Measurements from ENCODE around the gene MBOAT2. TPM values are rescaled to one million over a fixed set of nuclear protein-coding genes. Genes with fewer than 3 reads are reported as not detected.
"Not testable (repeated sequence)": the region's sequence is repeated elsewhere in the genome, so short reads cannot be mapped to it uniquely, and the experiment has no call there.

Gene MBOAT2
- total RNA-seq, 2 donors from 2014 or later: 4.4 to 6.6 TPM

GRCh38 chr2:8983571-8983970 is 19.9 kb downstream of the MBOAT2 start:
- Mint-ChIP-seq H3K9me3 (no peaks in the 10 kb centered on the region), H3K36me3 (no peaks in the 10 kb centered on the region), H3K27ac (no peak overlapping the region)
- ATAC-seq (no peak), DNase-seq (ENCODE audit: low spot score in 2 of 2) (no peak)

- Mint-ChIP-seq H3K9me3 (no peaks in the 10 kb centered on the region), H3K27ac (no peak overlapping the region), H3K36me3 (no peaks in the 10 kb centered on the region)
- DNase-seq (ENCODE audit: low spot score in 2 of 2) (no peak), ATAC-seq (no peak)
Measured at GRCh38 chr2:8981876-8982275, 21.6 kb downstream of the MBOAT2 start.

- H3K9me3 Mint-ChIP-seq: no peaks in the 10 kb centered on the region
- H3K36me3 Mint-ChIP-seq: no peaks in the 10 kb centered on the region
- H3K27ac Mint-ChIP-seq: no peak overlapping the region
- DNase-seq (ENCODE audit: low spot score in 2 of 2): no peak
- no peak for ATAC-seq
Measured at GRCh38 chr2:8980096-8980495, 23.4 kb downstream of the MBOAT2 start.

- ATAC-seq: no peak
- H3K9me3 Mint-ChIP-seq: no peaks in the 10 kb centered on the region
- H3K27ac Mint-ChIP-seq: no peak overlapping the region
Measured at GRCh38 chr2:8977758-8978157, 25.7 kb downstream of the MBOAT2 start.

DNA sequence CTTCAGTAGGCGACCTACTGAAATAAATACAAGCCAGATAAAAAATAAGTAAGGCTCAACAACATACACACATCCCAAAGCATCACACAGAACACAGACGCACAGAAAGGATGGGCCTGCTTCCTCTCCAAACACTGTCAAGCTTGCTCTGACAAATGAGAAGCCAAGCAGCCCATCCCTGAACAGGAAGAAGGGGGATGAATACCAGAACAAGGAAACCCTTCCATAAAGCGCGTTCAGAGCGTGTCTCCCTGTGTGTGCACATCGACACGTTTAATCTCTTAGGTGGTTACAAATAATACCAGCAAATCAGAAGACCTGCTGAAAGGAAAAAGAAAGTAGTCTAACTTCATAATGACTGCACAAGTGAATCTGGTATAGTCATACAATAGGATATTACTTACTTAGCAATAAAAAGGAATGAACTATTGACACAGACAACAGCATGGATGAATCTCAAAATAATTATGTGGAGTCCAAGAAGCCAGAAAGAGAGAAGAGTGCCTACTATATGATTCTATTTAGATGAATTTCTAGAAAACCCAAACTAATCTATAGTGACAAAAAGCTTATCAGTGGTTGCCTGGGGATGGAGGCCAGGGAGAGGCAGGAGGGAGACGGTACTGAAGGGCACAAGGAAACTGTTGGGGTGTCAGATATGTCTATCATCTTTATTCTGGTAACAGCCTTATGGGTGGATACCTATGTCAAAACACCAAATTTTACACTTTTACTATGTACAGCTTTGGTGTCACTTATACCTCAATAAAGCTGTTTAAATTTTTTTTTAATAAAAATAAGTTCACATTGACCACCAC is 26.8 kb downstream of the MBOAT2 start:
- Mint-ChIP-seq H3K9me3 (no peaks in the 10 kb centered on the region), H3K36me3 (no peaks in the 10 kb centered on the region), H3K27ac (no peak overlapping the region)
- DNase-seq (ENCODE audit: low spot score in 2 of 2): no peak
- no peak for ATAC-seq

More at GRCh38 chr2:8977758-8978157, 25.7 kb downstream of the MBOAT2 start:
- DNase-seq (ENCODE audit: low spot score in 2 of 2): no peak
- no peaks in the 10 kb centered on the region for H3K36me3 Mint-ChIP-seq

DNA sequence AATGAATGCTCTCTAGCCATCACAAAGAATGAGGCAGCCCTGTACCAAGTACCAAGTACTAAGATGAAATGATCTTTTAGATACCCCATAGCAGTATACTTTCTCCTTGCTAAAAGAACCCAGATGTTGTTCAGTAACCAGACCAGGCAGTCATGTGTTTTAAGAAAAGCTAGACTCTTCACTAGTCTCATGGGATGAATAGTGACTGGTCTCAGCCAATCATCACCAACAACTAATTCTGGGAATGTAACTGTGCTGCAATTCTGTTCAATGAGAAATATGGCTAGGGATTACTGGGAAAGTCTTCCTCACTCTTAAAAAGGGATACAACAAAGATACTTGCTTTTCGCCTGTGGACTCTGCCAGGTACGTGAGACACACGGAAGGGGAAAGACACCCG is 29.5 kb downstream of the MBOAT2 start:
- H3K36me3 Mint-ChIP-seq: no peaks in the 10 kb centered on the region
- H3K9me3 Mint-ChIP-seq: no peaks in the 10 kb centered on the region
- DNase-seq (ENCODE audit: low spot score in 2 of 2) (no peak), ATAC-seq (no peak)
- H3K27ac Mint-ChIP-seq: no peak overlapping the region

DNA sequence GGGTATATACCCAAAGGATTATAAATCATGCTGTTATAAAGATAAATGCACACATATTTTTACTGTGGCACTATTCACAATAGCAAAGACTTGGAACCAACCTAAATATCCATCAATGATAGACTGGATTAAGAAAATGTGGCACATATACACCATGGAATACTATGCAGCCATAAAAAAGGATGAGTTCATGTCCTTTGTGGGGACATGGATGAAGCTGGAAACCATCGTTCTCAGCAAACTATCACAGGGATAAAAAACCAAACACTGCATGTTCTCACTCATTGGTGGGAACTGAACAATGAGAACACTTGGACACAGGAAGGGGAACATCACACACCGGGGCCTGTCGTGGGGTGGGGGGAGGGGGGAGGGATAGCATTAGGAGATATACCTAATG is 30.5 kb downstream of the MBOAT2 start:
- not testable (repeated sequence) for ATAC-seq; H3K36me3 Mint-ChIP-seq; H3K27ac Mint-ChIP-seq; DNase-seq (ENCODE audit: low spot score in 2 of 2); H3K9me3 Mint-ChIP-seq

DNA sequence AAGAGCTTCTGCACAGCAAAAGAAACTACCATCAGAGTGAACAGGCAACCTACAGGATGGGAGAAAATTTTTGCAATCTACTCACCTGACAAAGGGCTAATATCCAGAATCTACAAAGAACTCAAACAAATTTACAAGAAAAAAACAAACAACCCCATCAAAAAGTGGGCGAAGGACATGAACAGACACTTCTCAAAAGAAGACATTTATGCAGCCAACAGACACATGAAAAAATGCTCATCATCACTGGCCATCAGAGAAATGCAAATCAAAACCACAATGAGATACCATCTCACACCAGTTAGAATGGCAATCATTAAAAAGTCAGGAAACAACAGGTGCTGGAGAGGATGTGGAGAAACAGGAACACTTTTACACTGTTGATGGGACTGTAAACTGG is 30.9 kb downstream of the MBOAT2 start:
- H3K36me3 Mint-ChIP-seq; H3K9me3 Mint-ChIP-seq; H3K27ac Mint-ChIP-seq; ATAC-seq; DNase-seq (ENCODE audit: low spot score in 2 of 2): not testable (repeated sequence)

DNA sequence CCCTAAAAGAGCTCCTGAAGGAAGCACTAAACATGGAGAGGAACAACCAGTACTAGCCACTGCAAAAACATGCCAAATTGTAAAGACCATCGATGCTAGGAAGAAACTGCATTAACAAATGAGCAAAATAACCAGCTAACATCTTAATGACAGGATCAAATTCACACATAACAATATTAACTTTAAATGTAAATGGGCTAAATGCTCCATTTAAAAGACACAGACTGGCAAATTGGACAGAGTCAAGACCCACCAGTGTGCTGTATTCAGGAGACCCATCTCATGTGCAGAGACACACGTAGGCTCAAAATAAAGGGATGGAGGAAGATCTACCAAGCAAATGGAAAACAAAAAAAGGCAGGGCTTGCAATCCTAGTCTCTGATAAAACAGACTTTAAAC is 34.1 kb downstream of the MBOAT2 start:
- not testable (repeated sequence) for H3K27ac Mint-ChIP-seq

DNA sequence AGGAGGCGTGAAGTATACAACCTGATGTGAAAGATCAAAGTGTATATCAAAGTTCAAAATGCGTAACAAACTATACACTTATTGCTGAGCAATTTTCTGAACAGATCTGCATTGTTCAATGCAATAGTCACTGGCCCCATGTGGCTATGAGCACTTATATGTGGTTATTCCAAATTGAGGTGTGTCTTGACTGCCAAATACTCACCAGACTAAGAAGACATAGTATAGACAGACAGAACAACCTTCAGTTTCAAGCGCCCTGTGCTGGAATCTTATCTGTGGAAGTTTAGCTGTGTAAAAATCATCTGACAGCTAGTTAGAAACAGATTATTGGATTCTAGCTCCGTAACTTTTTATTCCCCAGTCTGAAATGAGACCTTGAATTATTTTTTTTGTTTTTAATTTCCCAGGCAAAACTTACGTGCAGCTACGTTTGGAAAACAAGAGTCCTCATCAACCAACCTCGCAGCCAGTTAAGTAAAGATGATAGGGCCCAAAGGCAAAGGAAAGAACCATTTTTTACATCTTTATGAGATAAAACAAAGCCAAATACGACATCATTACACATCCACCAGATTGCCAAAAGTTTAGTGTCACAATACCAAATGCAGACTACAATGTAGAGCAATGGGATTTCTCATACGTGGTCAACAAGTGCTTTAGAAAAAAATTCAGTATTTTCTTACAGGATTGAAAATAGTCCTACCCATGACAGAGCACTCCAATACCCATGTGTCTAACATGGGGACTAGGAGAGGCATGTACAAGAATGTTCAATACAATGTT is 37.2 kb downstream of the MBOAT2 start:
- DNase-seq (ENCODE audit: low spot score in 2 of 2): no peak
- Mint-ChIP-seq H3K27ac (no peak overlapping the region), H3K36me3 (no peaks in the 10 kb centered on the region), H3K9me3 (peaks cover 4 to 5% of the 10 kb centered on the region in 2 donors)
- ATAC-seq: no peak

More for the DNA sequence above, 34.1 kb downstream of the MBOAT2 start:
- not testable (repeated sequence) for ATAC-seq; H3K9me3 Mint-ChIP-seq; DNase-seq (ENCODE audit: low spot score in 2 of 2); H3K36me3 Mint-ChIP-seq

DNA sequence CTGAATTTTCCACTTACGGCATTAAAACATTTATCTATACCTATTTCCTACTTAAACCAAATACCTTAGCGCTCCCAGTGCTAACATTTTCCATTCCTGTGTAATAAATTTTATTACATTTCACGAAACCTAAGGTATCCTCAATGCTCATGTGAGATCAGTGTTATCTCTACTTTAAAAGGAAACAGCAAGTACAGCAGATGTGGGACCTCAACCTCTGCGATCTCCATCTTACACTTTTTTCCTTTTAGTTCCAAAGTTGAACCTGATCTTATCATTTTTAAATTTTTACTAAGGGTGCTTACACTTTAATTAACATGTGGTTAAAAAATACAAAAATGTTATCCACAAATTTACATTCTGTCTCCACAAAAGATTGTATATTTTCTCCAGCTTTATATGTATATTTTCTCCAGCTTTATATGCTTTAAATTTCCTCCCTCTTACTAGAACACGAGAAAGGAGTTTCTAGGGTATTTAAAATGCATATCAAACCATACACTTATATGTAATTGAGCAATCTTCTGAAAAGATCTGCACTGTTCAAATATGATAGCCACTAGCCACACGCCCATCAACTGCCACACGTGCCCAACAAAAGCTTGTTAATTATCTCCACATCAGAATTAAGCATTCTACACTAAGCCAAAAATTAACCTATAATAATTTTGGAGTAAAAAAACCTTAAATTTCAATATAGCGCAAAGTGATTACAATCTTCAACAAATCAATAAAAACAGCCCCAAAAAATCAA is 38.1 kb downstream of the MBOAT2 start:
- DNase-seq (ENCODE audit: low spot score in 2 of 2): no peak
- no peak overlapping the region for H3K27ac Mint-ChIP-seq
- ATAC-seq: no peak
- peaks cover 4 to 5% of the 10 kb centered on the region in 2 donors for H3K9me3 Mint-ChIP-seq
- H3K36me3 Mint-ChIP-seq: no peaks in the 10 kb centered on the region

DNA sequence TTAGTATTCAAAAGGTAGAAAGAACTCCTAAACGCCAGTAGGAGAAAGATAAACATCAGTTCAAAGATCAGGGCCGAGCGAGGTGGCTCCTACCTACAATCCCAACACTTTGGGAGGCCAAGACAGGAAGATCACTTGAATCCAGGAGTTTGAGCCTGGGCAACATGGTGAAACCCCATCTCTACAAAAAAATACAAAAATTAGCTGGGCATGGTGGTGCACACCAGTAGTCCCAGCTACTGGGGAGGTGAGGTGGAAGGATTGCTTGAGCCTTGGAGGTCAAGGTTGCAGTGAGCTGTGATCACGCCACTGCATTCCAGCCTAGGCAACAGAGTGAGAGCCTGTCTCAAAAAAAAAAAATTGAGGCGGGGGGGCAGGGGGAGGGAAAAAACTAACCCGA is 40.6 kb downstream of the MBOAT2 start:
- no peaks in the 10 kb centered on the region for H3K9me3 Mint-ChIP-seq
- H3K36me3 Mint-ChIP-seq: no peaks in the 10 kb centered on the region
- DNase-seq (ENCODE audit: low spot score in 2 of 2) (no peak), ATAC-seq (no peak)
- no peak overlapping the region for H3K27ac Mint-ChIP-seq

DNA sequence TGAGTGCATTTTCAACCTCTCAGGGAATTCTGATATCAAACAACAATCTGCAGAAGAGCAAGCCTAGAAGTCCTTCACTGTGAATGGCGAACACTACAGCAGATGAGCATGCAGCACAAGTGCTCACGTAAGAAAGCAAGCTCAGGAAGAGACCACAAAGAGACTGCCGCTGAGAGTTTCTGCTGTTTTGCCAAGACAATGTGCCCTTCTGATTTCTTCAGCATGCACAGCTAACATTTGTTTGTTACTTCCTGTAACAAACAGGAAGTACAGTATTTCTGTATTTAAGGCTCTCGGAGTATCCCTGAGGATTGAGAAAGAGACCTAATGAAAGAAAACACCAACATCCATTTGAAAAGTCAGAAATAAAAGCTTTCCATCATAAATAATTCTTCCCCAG is 45.9 kb downstream of the MBOAT2 start:
- DNase-seq (ENCODE audit: low spot score in 2 of 2): no peak
- peaks cover 0 to 17% of the 10 kb centered on the region in 2 donors for H3K36me3 Mint-ChIP-seq
- no peak for ATAC-seq
- H3K27ac Mint-ChIP-seq: no peak overlapping the region
- peaks cover 7 to 14% of the 10 kb centered on the region in 2 donors for H3K9me3 Mint-ChIP-seq

GRCh38 chr2:8956774-8957173 is 46.7 kb downstream of the MBOAT2 start:
- Mint-ChIP-seq H3K36me3 (peaks cover 0 to 20% of the 10 kb centered on the region in 2 donors), H3K9me3 (peaks cover 13 to 20% of the 10 kb centered on the region in 2 donors), H3K27ac (no peak overlapping the region)
- ATAC-seq: no peak
- DNase-seq (ENCODE audit: low spot score in 2 of 2): no peak

- H3K36me3 Mint-ChIP-seq: peaks cover 0 to 20% of the 10 kb centered on the region in 2 donors
- H3K27ac Mint-ChIP-seq: no peak overlapping the region
- ATAC-seq (no peak), DNase-seq (ENCODE audit: low spot score in 2 of 2) (no peak)
- peaks cover 20 to 21% of the 10 kb centered on the region in 2 donors for H3K9me3 Mint-ChIP-seq
Measured at GRCh38 chr2:8954990-8955389, 48.5 kb downstream of the MBOAT2 start.

- peaks cover 23 to 26% of the 10 kb centered on the region in 2 donors for H3K9me3 Mint-ChIP-seq
- ATAC-seq: no peak
- DNase-seq (ENCODE audit: low spot score in 2 of 2): no peak
- H3K27ac Mint-ChIP-seq: no peak overlapping the region
- H3K36me3 Mint-ChIP-seq: peaks cover 0 to 20% of the 10 kb centered on the region in 2 donors
Measured at GRCh38 chr2:8953525-8953924, 50.0 kb downstream of the MBOAT2 start.

Measured in activated naive CD4-positive, alpha-beta T cell treated with anti-CD3 and anti-CD28 coated beads, Interleukin-2, amount 50 U/mL, for 72 hours (primary cell).